Posterior vena cava (tissue), 2 donors: ENCODE measurements around the gene CARD14. TPM values are rescaled to one million over a fixed set of nuclear protein-coding genes. Genes with fewer than 3 reads are reported as not detected.
A peak's percentile ranks its signal among the peaks of the same experiment; 100 is the strongest.

Source experiments
- DNase-seq: peaks from one replicate; pipeline ENCODE4 v3.0.0-alpha.2; 2020; ENCODE audit warnings: low spot score
- intact Hi-C, 2 donors: fragments of 100-400 bp; cut with DNase I; formaldehyde crosslinking; loops; one replicate each; pipeline versions ENCODE4 v1.14.1 to v1.14.2; 2022 to 2023
- total RNA-seq, 2 donors: library from RNA; stranded (reverse); fragmentation: NEBNext Ultra II Directional; extraction: Animal tissue kit (Norgen Biotek cat#: 25700); gene quantifications; one replicate each; pipeline ENCODE4 v1.2.1, GENCODE V29; 2021
- donor health status: DM: yes; HTN: yes; CAD: no.
- donor health status: DM: yes; HTN: yes; CAD: no.

The CARD14 gene
- total RNA-seq, 2 donors from 2014 or later, result 0.24 TPM; not detected in 1

DNA sequence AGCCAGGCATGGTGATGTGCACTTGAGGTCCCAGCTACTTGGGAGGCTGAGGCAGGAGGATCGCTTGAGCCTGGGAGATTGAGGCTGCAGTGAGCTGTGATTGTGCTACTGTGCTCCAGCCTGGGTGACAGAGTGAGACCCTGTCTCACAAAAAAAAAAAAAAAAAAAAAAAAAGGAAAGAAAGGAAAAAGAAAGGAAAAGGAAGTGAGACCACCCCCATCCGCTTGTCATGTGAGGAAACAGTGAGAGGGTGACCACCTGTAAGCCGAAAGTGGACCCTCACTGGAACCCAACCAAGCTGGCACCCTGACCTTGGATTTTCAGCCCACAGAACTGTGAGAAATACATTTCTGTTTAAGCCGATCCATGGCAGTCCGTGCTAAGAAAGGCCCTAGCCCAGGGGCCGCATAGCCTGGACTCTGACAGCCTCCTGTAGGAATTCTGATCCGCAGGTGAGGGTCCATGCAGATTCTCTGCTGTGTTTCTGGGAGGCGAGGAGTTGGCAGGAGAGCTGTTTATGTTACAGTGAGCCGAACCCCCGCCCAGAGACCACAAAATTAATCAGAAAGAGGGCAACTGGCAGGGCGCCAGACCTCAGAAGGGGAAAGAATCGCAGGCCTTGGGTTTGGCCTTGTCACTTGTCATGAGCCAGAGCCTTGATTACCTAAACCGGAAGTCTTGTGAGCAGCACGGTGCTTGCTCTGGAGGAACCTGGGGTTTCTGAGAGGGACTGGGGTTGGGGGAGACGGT, 49.4 kb downstream of the CARD14 start:
- intact Hi-C loops, result no loop called here
- peak; percentile 94 for DNase-seq

- DNase-seq, result no peak
- intact Hi-C loops, result loop anchor here in 1 of 2 donors (5.0 kb wide), 1 partner anchor 67 kb away; no protein-coding TSS in a partner anchor
Measured at GRCh38 chr17:80219763-80220053, 49.9 kb downstream of the CARD14 start.

DNA sequence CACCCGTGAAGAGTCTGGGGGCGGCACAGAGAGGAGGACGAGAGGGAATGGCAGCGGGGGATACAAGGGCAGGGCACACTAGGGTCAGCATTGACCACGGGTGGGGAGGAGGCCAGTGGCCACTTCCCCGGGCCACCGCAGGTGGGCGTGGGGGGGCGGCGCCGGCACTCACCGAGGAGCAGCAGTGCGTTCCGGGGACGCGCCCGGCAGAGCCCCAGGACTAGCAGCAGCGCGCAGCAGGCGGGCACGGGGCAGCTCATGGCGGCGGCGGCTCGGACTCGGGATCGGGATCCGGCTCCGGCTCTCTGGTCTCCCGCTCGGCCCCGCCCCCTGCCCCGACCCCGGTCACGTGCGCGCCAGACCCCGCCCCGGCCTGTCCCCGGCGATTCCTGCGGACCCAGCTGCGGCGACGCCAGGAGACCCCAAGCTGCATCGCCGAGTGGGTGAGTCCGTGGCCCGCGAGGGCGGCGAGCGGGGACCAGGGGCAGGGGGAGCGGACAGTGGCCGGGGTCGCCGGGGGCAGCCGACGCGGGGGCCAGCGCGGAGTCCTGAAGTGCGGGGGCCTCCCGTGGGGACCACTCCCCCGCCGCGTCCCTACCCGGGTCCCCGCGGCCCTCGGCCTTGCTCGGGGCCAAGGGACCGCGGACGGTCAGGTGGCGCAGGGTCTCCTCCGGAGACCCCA, 50.4 kb downstream of the CARD14 start, which contains the start of the genes SGSH and SLC26A11:
Gene SGSH (minus strand): TSS at position 280 of the 682 bp plus-strand sequence. CDS start 20 bp downstream, at position 260.
Gene SLC26A11 (plus strand): TSS at position 374 of the 682 bp plus-strand sequence. CDS start 1,134 bp downstream, outside the sequence.
- intact Hi-C loops, result loop anchor here in 1 of 2 donors (5.0 kb wide), 1 partner anchor 68 kb away; no protein-coding TSS in a partner anchor
- DNase-seq, result peak; percentile 93

DNA sequence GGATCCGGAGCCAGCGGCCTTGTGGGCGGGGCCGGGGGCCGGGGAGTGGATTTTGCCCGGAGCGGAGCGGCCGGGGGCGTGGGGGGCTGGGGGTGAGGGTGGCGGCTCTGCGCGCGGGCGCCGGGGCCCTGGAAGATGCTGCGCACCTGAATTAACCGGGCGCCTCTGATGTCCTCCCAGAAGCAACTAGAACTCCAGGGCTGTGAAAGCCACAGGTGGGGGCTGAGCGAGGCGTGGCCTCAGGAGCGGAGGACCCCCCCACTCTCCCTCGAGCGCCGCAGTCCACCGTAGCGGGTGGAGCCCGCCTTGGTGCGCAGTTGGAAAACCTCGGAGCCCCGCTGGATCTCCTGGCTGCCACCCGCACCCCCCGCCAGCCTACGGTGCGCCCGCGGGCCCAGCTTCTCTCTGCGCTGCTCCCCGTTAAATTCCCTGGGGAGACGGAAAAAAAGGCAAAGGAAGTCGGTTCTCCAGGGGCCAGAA, 50.9 kb downstream of the CARD14 start:
- no peak for DNase-seq
- intact Hi-C loops, result loop anchor here in 1 of 2 donors (5.0 kb wide), 1 partner anchor 68 kb away; no protein-coding TSS in a partner anchor

DNA sequence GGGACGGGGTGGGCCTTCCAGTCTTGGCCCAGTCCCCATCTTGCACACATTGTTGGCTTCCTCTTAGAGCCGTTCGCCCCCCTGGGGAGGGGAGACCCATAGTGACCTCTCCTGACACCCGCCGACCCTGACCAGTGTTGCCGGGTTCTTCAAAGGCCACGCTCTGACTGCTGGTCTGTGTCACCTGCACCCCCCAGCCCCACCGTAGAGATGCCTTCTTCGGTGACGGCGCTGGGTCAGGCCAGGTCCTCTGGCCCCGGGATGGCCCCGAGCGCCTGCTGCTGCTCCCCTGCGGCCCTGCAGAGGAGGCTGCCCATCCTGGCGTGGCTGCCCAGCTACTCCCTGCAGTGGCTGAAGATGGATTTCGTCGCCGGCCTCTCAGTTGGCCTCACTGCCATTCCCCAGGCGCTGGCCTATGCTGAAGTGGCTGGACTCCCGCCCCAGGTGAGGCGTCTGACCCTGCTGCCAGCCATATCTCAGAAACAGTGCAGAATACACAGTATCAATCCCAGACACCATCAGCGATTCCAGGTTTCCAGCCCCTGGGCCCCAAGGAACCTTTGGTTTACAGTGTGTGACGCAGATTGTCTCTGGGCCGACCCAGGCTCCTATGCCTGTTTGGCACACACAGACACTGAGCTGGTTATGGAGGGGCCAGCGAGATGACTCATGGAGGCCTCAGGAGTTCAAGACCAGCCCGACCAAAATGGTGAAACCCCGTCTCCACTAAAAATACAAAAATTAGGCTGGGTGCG, 51.7 kb downstream of the CARD14 start:
- intact Hi-C loops, result loop anchor here in 1 of 2 donors (5.0 kb wide), 1 partner anchor 69 kb away; no protein-coding TSS in a partner anchor
- no peak for DNase-seq

DNA sequence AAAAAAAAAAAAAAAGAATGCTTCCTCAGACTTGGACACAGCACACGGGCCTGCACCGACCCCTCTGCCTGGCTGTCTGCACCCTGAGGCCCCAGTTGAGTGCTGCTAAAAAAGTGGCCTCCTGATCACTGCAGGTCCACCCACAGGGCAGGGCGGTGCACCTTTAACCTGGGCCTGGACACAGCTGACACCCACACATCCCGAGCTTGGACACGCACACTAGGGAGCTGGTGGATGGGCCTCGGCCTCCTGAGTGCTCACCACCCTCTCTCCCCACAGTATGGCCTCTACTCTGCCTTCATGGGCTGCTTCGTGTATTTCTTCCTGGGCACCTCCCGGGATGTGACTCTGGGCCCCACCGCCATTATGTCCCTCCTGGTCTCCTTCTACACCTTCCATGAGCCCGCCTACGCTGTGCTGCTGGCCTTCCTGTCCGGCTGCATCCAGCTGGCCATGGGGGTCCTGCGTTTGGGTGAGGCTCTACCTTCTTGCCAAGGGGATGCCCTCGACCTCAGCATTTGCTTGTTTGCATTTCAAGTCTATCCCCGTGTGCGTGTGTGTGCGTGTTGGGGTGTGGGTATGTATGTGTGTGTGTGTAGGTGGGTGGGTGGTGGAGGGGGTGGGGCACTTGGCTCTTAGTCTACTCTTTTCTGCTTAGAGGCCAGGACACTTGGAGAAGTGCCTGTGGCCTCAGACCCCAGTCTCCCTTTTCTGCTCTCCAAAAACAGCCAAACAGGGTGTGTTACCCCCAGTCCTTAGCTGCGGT, 52.7 kb downstream of the CARD14 start:
- no peak for DNase-seq
- intact Hi-C loops, result loop anchor here in 1 of 2 donors (5.0 kb wide), 1 partner anchor 70 kb away; no protein-coding TSS in a partner anchor

DNA sequence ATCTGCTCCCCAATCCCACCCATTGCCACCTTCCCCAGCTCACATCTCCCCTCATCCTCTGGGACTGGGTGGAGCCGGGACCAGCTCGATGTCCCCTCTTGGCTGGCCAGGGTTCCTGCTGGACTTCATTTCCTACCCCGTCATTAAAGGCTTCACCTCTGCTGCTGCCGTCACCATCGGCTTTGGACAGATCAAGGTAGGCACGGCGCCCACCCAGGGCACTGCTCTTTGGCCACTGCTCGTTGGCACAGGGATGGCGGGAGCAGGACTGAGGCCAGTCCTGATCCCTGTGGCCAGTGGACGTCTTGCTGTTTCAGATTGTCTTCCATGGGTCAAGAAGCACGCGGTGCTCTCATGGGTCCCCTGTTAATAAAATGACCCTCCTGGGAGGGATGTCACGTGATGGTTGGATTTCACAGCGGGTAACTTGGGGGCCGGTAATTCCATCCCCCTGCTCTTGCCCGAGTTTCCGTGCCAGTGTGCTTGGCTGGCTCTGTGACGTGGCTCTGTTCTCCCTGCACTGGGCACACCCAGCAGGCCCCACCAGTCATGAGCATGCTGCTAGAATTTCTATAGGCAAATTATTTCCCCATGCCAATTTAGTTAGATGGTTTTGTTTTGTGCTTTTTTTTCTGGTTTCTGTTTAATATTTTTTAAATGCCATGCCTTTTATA, 53.4 kb downstream of the CARD14 start:
- DNase-seq, result no peak
- intact Hi-C loops, result loop anchor here in 1 of 2 donors (5.0 kb wide), 1 partner anchor 71 kb away; no protein-coding TSS in a partner anchor

DNA sequence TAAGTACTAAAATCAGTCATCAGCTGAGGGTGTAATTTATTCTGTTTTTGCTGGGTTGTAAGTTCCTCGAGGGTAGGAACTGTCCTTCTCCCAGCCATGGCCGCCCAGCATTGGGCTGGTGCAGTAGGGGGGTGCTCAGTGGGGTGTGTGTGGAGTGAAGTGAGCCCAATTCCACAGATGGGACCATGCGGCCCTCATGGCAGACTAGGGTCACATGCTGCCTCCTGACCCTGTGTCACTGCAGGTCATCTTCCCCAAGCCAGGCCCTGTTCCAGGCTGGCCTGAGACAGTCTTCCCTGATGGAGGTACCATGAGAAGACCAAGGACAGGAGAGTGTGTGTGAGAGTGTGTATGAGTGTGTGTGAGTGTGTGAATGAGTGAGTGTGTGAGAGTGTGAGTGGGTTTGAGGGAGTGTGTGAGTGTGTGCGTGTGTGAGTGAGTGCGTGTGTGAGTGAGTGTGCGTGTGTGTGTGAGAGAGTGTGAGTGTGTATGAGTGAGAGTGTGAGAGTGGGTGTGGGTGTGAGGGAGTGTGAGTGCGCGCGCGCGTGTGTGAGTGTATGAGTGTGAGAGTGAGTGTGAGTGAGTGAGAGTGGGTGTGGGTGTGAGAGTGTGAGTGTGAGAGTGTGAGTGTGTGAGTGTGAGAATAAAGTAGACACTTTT, 54.1 kb downstream of the CARD14 start:
- DNase-seq, result no peak
- intact Hi-C loops, result loop anchor here in 1 of 2 donors (5.0 kb wide), 1 partner anchor 72 kb away; no protein-coding TSS in a partner anchor

- no peak for DNase-seq
- intact Hi-C loops, result loop anchor here in 1 of 2 donors (5.0 kb wide), 1 partner anchor 72 kb away; no protein-coding TSS in a partner anchor
Measured at GRCh38 chr17:80224683-80225082, 54.9 kb downstream of the CARD14 start.

- intact Hi-C loops, result no loop called here
- no peak for DNase-seq
Measured at GRCh38 chr17:80225230-80225629, 55.4 kb downstream of the CARD14 start.

DNA sequence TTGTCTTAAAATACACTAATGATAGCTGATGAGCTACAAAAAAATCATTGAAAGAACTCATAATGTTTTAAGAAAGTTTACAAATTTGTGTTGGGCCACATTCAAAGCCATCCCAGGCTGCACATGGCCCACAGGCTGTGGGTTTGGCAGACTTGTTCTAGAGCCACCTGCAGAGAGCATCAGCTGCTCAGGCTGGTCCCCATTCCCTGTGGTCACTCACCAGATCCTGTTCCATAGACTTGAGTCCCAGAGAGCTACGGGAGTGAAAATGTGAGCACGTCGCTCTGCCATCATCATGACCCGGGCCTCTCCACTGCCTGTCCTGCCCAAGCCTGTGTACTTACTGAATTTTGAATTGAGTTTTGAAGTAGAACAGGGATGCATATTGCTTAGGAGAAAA, 57.3 kb downstream of the CARD14 start:
- DNase-seq, result no peak
- intact Hi-C loops, result no loop called here

DNA sequence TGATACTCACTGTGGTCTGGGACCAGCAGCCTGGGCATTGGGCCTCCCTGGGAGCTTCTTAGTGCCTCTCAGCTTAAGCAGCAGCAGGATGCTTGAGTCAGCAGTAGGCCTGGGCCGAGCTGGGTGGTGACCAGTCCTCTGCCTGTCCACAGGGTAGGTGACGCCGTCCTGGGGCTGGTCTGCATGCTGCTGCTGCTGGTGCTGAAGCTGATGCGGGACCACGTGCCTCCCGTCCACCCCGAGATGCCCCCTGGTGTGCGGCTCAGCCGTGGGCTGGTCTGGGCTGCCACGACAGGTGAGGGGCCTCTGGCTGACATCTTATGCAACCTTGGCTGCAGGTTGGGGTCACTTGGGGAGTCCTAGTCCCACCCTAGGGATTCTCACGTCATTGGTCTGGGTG, 57.8 kb downstream of the CARD14 start:
- DNase-seq, result no peak
- intact Hi-C loops, result no loop called here

GRCh38 chr17:80228477-80228876, 58.6 kb downstream of the CARD14 start:
- intact Hi-C loops, result no loop called here

GRCh38 chr17:80229011-80229410, 59.2 kb downstream of the CARD14 start:
- no peak for DNase-seq
- intact Hi-C loops, result no loop called here

More at GRCh38 chr17:80228477-80228876, 58.6 kb downstream of the CARD14 start:
- no peak for DNase-seq

GRCh38 chr17:80232438-80232837, 62.6 kb downstream of the CARD14 start:
- intact Hi-C loops, result no loop called here
- DNase-seq, result no peak

DNA sequence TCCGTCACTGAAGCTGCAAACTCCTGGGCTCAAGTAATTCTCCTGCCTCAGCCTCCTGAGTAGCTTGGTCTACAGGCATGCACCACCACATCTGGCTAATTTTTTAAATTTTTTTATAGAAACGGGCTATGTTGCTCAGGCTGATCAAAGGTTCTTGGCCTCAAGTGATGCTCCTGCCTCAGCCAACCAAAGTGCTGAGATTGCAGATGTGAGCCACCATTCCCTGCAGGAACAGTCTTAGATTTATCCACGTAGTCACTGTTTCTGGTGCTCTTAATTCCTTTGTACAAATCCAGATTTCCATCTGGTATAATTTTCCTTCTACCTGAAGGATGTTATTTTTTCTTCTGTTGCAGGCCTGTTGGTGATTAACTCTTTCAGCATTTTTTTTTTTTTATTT, 63.4 kb downstream of the CARD14 start:
- no peak for DNase-seq
- intact Hi-C loops, result loop anchor here in 1 of 2 donors (1.0 kb wide), 1 partner anchor 18 kb away; no protein-coding TSS in a partner anchor

DNA sequence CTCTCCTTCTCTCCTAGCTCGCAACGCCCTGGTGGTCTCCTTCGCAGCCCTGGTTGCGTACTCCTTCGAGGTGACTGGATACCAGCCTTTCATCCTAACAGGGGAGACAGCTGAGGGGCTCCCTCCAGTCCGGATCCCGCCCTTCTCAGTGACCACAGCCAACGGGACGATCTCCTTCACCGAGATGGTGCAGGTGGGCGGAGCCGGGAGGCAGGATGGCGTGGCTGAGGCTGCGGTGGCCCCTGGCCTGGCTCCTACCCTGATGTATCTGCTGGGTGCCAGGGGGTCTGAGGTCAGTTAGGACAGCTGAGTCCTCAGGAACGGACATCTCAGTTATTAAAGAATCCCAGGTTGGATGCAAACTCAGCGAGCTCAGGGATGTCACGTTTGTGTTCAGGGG, 67.1 kb downstream of the CARD14 start:
- no peak for DNase-seq
- intact Hi-C loops, result no loop called here
